Neural cell (in vitro differentiated cells): Measurements from ENCODE around the gene COA5. TPM values are rescaled to one million over a fixed set of nuclear protein-coding genes. Genes with fewer than 3 reads are reported as not detected.

Experiments
- H2AFZ ChIP-seq: fragments of 200-600, 300-800 bp; sonication (generic), shearing (Covaris generic); 2 replicates; pipeline ENCODE4 v1.6.0; 2014; ENCODE audit warnings: low read depth, mild to moderate bottlenecking, antibody characterized with exemption, low read length, moderate library complexity
- H3F3A ChIP-seq: fragments of 200-600 bp; shearing (Covaris generic); 2 replicates; pipeline ENCODE4 v1.6.1; 2016; ENCODE audit warnings: mild to moderate bottlenecking, moderate library complexity, mixed read lengths, antibody characterized with exemption, low read length; ENCODE audit not compliant: insufficient read depth, poor library complexity, severe bottlenecking
- H3K27ac ChIP-seq: fragments of 200-600, 300-800 bp; sonication (generic), shearing (Covaris generic); 2 replicates; pipeline ENCODE4 v1.5.1; 2014; ENCODE audit warnings: mild to moderate bottlenecking, low read length, moderate library complexity
- H3K27me3 ChIP-seq: fragments of 300-800, 200-600 bp; sonication (generic), shearing (Covaris generic); 2 replicates; pipeline ENCODE4 v1.6.0; 2014; ENCODE audit warnings: mild to moderate bottlenecking, low read depth, low read length, moderate library complexity; ENCODE audit not compliant: insufficient read depth
- H3K36me3 ChIP-seq: fragments of 300-800, 200-600 bp; sonication (generic), shearing (Covaris generic); 2 replicates; pipeline ENCODE4 v1.5.1; 2014; ENCODE audit warnings: mild to moderate bottlenecking, antibody characterized with exemption, low read length, moderate library complexity; ENCODE audit not compliant: insufficient read depth
- H3K4me2 ChIP-seq: fragments of 300-800, 200-600 bp; sonication (generic), shearing (Covaris generic); 2 replicates; pipeline ENCODE4 v1.6.0; 2014; ENCODE audit warnings: mild to moderate bottlenecking, low read length
- H3K4me3 ChIP-seq: fragments of 300-800, 200-600 bp; sonication (generic), shearing (Covaris generic); 2 replicates; pipeline ENCODE4 v1.5.1; 2014; ENCODE audit warnings: mild to moderate bottlenecking, low read length, moderate library complexity
- H3K79me2 ChIP-seq: fragments of 200-600 bp; shearing (Covaris generic); replicated peaks from 2 replicates; pipeline ENCODE4 v1.6.0; 2014; ENCODE audit warnings: mild to moderate bottlenecking, low read length, moderate library complexity; ENCODE audit not compliant: insufficient read depth
- H3K9ac ChIP-seq: fragments of 300-800, 200-600 bp; sonication (generic), shearing (Covaris generic); 2 replicates; pipeline ENCODE4 v1.6.1; 2016; ENCODE audit warnings: mild to moderate bottlenecking, low read length, mixed read lengths
- H3K9me2 ChIP-seq: fragments of 200-600 bp; shearing (Covaris generic); 2 replicates; pipeline ENCODE4 v1.6.1; 2016; ENCODE audit warnings: mild to moderate bottlenecking, low read length, mixed read lengths; ENCODE audit not compliant: insufficient read depth
- H3K9me3 ChIP-seq: fragments of 200-600, 300-800 bp; sonication (generic), shearing (Covaris generic); 2 replicates; pipeline ENCODE4 v1.6.1; 2016; ENCODE audit warnings: mild to moderate bottlenecking, mixed run types, low read length, moderate library complexity, mixed read lengths
- H4K20me1 ChIP-seq: fragments of 200-600 bp; shearing (Covaris generic); 2 replicates; pipeline ENCODE4 v1.6.1; 2016; ENCODE audit warnings: mild to moderate bottlenecking, mixed run types; ENCODE audit not compliant: insufficient read depth
- EP300 ChIP-seq: fragments of 450-650 bp; conservative IDR thresholded peaks from 2 replicates; pipeline ENCODE4 v1.6.1; 2014; ENCODE audit warnings: antibody characterized with exemption, mild to moderate bottlenecking, moderate library complexity; ENCODE audit not compliant: poor library complexity, severe bottlenecking
- EZH2 ChIP-seq: fragments of 200-600, 300-800 bp; shearing (Covaris generic), sonication (generic); IDR thresholded peaks from 2 replicates; pipeline ENCODE4 v1.6.1; 2014; ENCODE audit warnings: antibody characterized with exemption, low read length, borderline replicate concordance, mild to moderate bottlenecking; ENCODE audit not compliant: insufficient read depth, poor library complexity, severe bottlenecking
- MXI1 ChIP-seq: fragments of 450-650 bp; conservative IDR thresholded peaks from 2 replicates; pipeline ENCODE4 v1.6.1; 2014; ENCODE audit warnings: antibody characterized with exemption, mild to moderate bottlenecking; ENCODE audit not compliant: poor library complexity, severe bottlenecking
- POLR2AphosphoS5 ChIP-seq: IDR thresholded peaks from 2 replicates; pipeline ENCODE4 v1.6.1; 2012
- RAD21 ChIP-seq: fragments of 450-650 bp; conservative IDR thresholded peaks from 2 replicates; pipeline ENCODE4 v1.6.1; 2014; ENCODE audit warnings: antibody characterized with exemption, mild to moderate bottlenecking, moderate library complexity
- REST ChIP-seq: IDR thresholded peaks from 2 replicates; pipeline ENCODE4 v1.6.1; 2012; ENCODE audit warnings: borderline replicate concordance
- SMC3 ChIP-seq: fragments of 450-650 bp; conservative IDR thresholded peaks from 2 replicates; pipeline ENCODE4 v1.6.1; 2014; ENCODE audit warnings: antibody characterized with exemption, mild to moderate bottlenecking, moderate library complexity; ENCODE audit not compliant: poor library complexity
- TAF1 ChIP-seq: IDR thresholded peaks from 2 replicates; pipeline ENCODE4 v1.6.1; 2012; ENCODE audit warnings: low read depth
- polyA plus RNA-seq: library from polyadenylated mRNA; depleted of rRNA; stranded (reverse); fragments of >200 nt; gene quantifications from 2 replicates; pipeline ENCODE4 v1.2.3, GENCODE V29; 2014
- TF ChIP-seq, protein P1 (sequence below): fragments of 450-650 bp; IDR thresholded peaks from 2 replicates; pipeline ENCODE4 v1.5.1; 2014; ENCODE audit warnings: antibody characterized with exemption, mild to moderate bottlenecking, moderate library complexity; ENCODE audit not compliant: poor library complexity, severe bottlenecking

Gene COA5
- polyA plus RNA-seq, 1 donor from 2014 or later = 160 TPM

GRCh38 chr2:98615481-98615880 is 7.2 kb upstream of the COA5 start:
- no peaks in the 10 kb centered on the region for H3K27me3 ChIP-seq

GRCh38 chr2:98614024-98614739 is 5.9 kb upstream of the COA5 start:
- TF ChIP-seq SMC3 (no peak), MXI1 (no peak), POLR2AphosphoS5 (no peak), TAF1 (no peak), EZH2 (no peak), REST (no peak), EP300 (no peak), RAD21 (no peak)
- TF ChIP-seq, protein P1, sequence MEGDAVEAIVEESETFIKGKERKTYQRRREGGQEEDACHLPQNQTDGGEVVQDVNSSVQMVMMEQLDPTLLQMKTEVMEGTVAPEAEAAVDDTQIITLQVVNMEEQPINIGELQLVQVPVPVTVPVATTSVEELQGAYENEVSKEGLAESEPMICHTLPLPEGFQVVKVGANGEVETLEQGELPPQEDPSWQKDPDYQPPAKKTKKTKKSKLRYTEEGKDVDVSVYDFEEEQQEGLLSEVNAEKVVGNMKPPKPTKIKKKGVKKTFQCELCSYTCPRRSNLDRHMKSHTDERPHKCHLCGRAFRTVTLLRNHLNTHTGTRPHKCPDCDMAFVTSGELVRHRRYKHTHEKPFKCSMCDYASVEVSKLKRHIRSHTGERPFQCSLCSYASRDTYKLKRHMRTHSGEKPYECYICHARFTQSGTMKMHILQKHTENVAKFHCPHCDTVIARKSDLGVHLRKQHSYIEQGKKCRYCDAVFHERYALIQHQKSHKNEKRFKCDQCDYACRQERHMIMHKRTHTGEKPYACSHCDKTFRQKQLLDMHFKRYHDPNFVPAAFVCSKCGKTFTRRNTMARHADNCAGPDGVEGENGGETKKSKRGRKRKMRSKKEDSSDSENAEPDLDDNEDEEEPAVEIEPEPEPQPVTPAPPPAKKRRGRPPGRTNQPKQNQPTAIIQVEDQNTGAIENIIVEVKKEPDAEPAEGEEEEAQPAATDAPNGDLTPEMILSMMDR = no peak
- Histone ChIP-seq H3K9ac (no peak overlapping the region), H3K4me3 (no peak overlapping the region), H4K20me1 (no peaks in the 10 kb centered on the region), H3K27ac (no peak overlapping the region), H3K9me3 (no peaks in the 10 kb centered on the region), H3K9me2 (no peaks in the 10 kb centered on the region), H3K4me2 (no peak overlapping the region), H3K36me3 (peaks cover 7% of the 10 kb centered on the region), H3F3A (no peaks in the 10 kb centered on the region), H2AFZ (no peak overlapping the region), H3K27me3 (no peaks in the 10 kb centered on the region), H3K79me2 (peaks cover 25% of the 10 kb centered on the region)

More at GRCh38 chr2:98615481-98615880, 7.2 kb upstream of the COA5 start:
- H3K4me3 ChIP-seq = no peak overlapping the region
- TF ChIP-seq MXI1 (no peak), RAD21 (no peak), EZH2 (no peak), SMC3 (no peak)
- H3K36me3 ChIP-seq = peaks cover 7% of the 10 kb centered on the region
- H4K20me1 ChIP-seq = no peaks in the 10 kb centered on the region
- no peaks in the 10 kb centered on the region for H3K9me2 ChIP-seq
- no peak overlapping the region for H3K4me2 ChIP-seq
- peaks cover 12% of the 10 kb centered on the region for H3K79me2 ChIP-seq
- no peaks in the 10 kb centered on the region for H3F3A ChIP-seq
- no peak overlapping the region for H2AFZ ChIP-seq
- no peak overlapping the region for H3K9ac ChIP-seq
- H3K27ac ChIP-seq = no peak overlapping the region
- H3K9me3 ChIP-seq = no peaks in the 10 kb centered on the region
